IMR-90 (cell line): ENCODE data around the gene ICAM1. TPM values are rescaled to one million over a fixed set of nuclear protein-coding genes. Genes with fewer than 3 reads are reported as not detected.

Experiments used
- ATAC-seq: fragments of 200-7000 bp; cut with Tn5 transposase; 2 replicates; pipeline ENCODE4 v1.9.1; 2020; ENCODE audit warnings: low read depth, mild to moderate bottlenecking, moderate library complexity
- BruUV-seq: library from RNA; stranded (reverse); fragments of 400-500 nt; replicated peaks from 2 replicates; lab custom pipeline; 2021; lab: Mats Ljungman, UMichigan
- CTCF ChIA-PET: fragments of 300-600 bp; formaldehyde crosslinking; extraction: SDS; loops from one replicate; lab custom pipeline; 2021; ENCODE audit warnings: antibody characterized with exemption; lab: Yijun Ruan, JAX
- POLR2A ChIA-PET: fragments of 300-600 bp; sonication (Branson Sonifier 250); formaldehyde crosslinking; loops from one replicate; lab custom pipeline; 2022; ENCODE audit warnings: antibody characterized with exemption; ENCODE audit not compliant: unreplicated experiment; lab: Charles Lee
- DNase-seq: peaks from one replicate; pipeline ENCODE4 v3.0.0; 2013
- H2AFZ ChIP-seq: replicated peaks from 2 replicates; pipeline ENCODE3; 2013; ENCODE audit warnings: low read length, mild to moderate bottlenecking; ENCODE audit not compliant: poor library complexity
- H2AK5ac ChIP-seq: 2 replicates; pipeline ENCODE4 v1.6.1; 2013; ENCODE audit warnings: low read depth, low read length, inconsistent platforms
- H2AK9ac ChIP-seq: replicated peaks from 2 replicates; pipeline ENCODE3; 2013; ENCODE audit warnings: mild to moderate bottlenecking, low read depth, low read length, moderate library complexity; ENCODE audit not compliant: poor library complexity
- H2BK120ac ChIP-seq: 2 replicates; pipeline ENCODE4 v1.6.1; 2013; ENCODE audit warnings: low read depth, low read length, inconsistent platforms
- H2BK15ac ChIP-seq: 3 replicates; pipeline ENCODE4 v1.6.1; 2013; ENCODE audit warnings: low read depth, low read length, inconsistent platforms
- H2BK20ac ChIP-seq: 2 replicates; pipeline ENCODE4 v1.6.1; 2013; ENCODE audit warnings: low read depth, mild to moderate bottlenecking, inconsistent platforms, low read length, moderate library complexity
- H2BK5ac ChIP-seq: 2 replicates; pipeline ENCODE4 v1.6.1; 2013; ENCODE audit warnings: mild to moderate bottlenecking, low read depth, low read length, inconsistent platforms; ENCODE audit not compliant: poor library complexity, severe bottlenecking
- H3K14ac ChIP-seq: replicated peaks from 2 replicates; pipeline ENCODE4 v1.6.1; 2013; ENCODE audit warnings: low read depth, low read length, inconsistent platforms
- H3K18ac ChIP-seq: 2 replicates; pipeline ENCODE4 v1.6.1; 2013; ENCODE audit warnings: low read depth, low read length, control low read depth
- H3K23ac ChIP-seq: 2 replicates; pipeline ENCODE4 v1.6.1; 2013; ENCODE audit warnings: low read depth, low read length, inconsistent platforms
- H3K27ac ChIP-seq: 2 replicates; pipeline ENCODE4 v1.5.1; 2013; ENCODE audit warnings: mild to moderate bottlenecking, control low read depth, low read length; ENCODE audit not compliant: insufficient read depth
- H3K27me3 ChIP-seq: 2 replicates; pipeline ENCODE4 v1.6.1; 2013; ENCODE audit warnings: low read length; ENCODE audit not compliant: control insufficient read depth, insufficient read depth
- H3K36me3 ChIP-seq: 2 replicates; pipeline ENCODE4 v1.6.1; 2013; ENCODE audit warnings: low read length, mixed read lengths; ENCODE audit not compliant: control insufficient read depth, insufficient read depth
- H3K4ac ChIP-seq: 2 replicates; pipeline ENCODE4 v1.6.1; 2013; ENCODE audit warnings: low read depth, low read length, inconsistent platforms
- H3K4me1 ChIP-seq: 2 replicates; pipeline ENCODE4 v1.6.1; 2013; ENCODE audit warnings: low read length, mixed read lengths; ENCODE audit not compliant: control insufficient read depth, insufficient read depth
- H3K4me2 ChIP-seq: 2 replicates; pipeline ENCODE4 v1.6.1; 2013; ENCODE audit warnings: low read depth, mild to moderate bottlenecking, control low read depth, low read length, moderate library complexity
- H3K4me3 ChIP-seq: 2 replicates; pipeline ENCODE4 v1.5.1; 2013; ENCODE audit warnings: low read depth, mild to moderate bottlenecking, control low read depth, low read length, moderate library complexity; ENCODE audit not compliant: insufficient read depth
- H3K56ac ChIP-seq: 2 replicates; pipeline ENCODE4 v1.6.1; 2013; ENCODE audit warnings: low read length, inconsistent platforms; ENCODE audit not compliant: insufficient read depth; ENCODE audit errors: extremely low read depth
- H3K79me1 ChIP-seq, 2 experiments: 2 replicates each; pipeline ENCODE4 v1.6.1; 2013; ENCODE audit warnings: low read length in 2 of 2, inconsistent platforms in 1 of 2, low read depth in 1 of 2
- H3K9ac ChIP-seq: 2 replicates; pipeline ENCODE4 v1.6.1; 2013; ENCODE audit warnings: low read depth, low read length, control low read depth
- H3K9me1 ChIP-seq: 2 replicates; pipeline ENCODE4 v1.6.1; 2013; ENCODE audit warnings: low read length, inconsistent platforms; ENCODE audit not compliant: insufficient read depth
- H3K9me3 ChIP-seq: 2 replicates; pipeline ENCODE4 v1.6.1; 2013; ENCODE audit warnings: low read length; ENCODE audit not compliant: control insufficient read depth, insufficient read depth
- H4K20me1 ChIP-seq: 2 replicates; pipeline ENCODE4 v1.6.1; 2013; ENCODE audit warnings: low read length, inconsistent platforms; ENCODE audit not compliant: insufficient read depth
- H4K5ac ChIP-seq: 2 replicates; pipeline ENCODE4 v1.6.1; 2013; ENCODE audit warnings: mild to moderate bottlenecking, low read depth, low read length, control low read depth
- H4K8ac ChIP-seq, 2 experiments: 2 replicates each; pipeline ENCODE4 v1.6.1; 2013; ENCODE audit warnings: low read depth in 2 of 2, low read length in 2 of 2, control low read depth in 1 of 2, inconsistent platforms in 1 of 2
- H4K91ac ChIP-seq: 2 replicates; pipeline ENCODE4 v1.6.1; 2013; ENCODE audit warnings: low read depth, low read length, inconsistent platforms; ENCODE audit not compliant: insufficient read depth
- BHLHE40 ChIP-seq: fragments of 150-350 bp; IDR thresholded peaks from 2 replicates; pipeline ENCODE4 v1.6.1; 2016; ENCODE audit warnings: mild to moderate bottlenecking, low read depth, low read length
- CEBPB ChIP-seq: IDR thresholded peaks from 2 replicates; pipeline ENCODE4 v1.6.1; 2012; ENCODE audit warnings: low read depth, low read length, improper control_type of control experiment
- CHD1 ChIP-seq: IDR thresholded peaks from 2 replicates; pipeline ENCODE4 v1.6.1; 2012; ENCODE audit warnings: low read depth, low read length, improper control_type of control experiment
- CTCF ChIP-seq: conservative IDR thresholded peaks from 2 replicates; pipeline ENCODE4 v1.5.1; 2012; ENCODE audit warnings: mild to moderate bottlenecking, low read depth, low read length, improper control_type of control experiment
- FOS ChIP-seq: fragments of 150-350 bp; IDR thresholded peaks from 2 replicates; pipeline ENCODE4 v1.6.1; 2016; ENCODE audit warnings: low read depth, low read length
- MAFK ChIP-seq: IDR thresholded peaks from 2 replicates; pipeline ENCODE4 v1.6.1; 2012; ENCODE audit warnings: low read depth, low read length, improper control_type of control experiment
- MAZ ChIP-seq: IDR thresholded peaks from 2 replicates; pipeline ENCODE4 v1.6.1; 2012; ENCODE audit warnings: low read depth, mild to moderate bottlenecking, low read length, improper control_type of control experiment, moderate library complexity, borderline replicate concordance
- MXI1 ChIP-seq: IDR thresholded peaks from 2 replicates; pipeline ENCODE4 v1.6.1; 2012; ENCODE audit warnings: low read depth, mild to moderate bottlenecking, low read length, moderate library complexity, borderline replicate concordance
- NFE2L2 ChIP-seq: fragments of 150-350 bp; IDR thresholded peaks from 2 replicates; pipeline ENCODE4 v1.6.1; 2016; ENCODE audit warnings: low read depth, mild to moderate bottlenecking, low read length
- POLR2A ChIP-seq: IDR thresholded peaks from 2 replicates; pipeline ENCODE4 v1.6.1; 2012; ENCODE audit warnings: mild to moderate bottlenecking, low read depth, low read length
- RAD21 ChIP-seq: IDR thresholded peaks from 2 replicates; pipeline ENCODE4 v1.6.1; 2012; ENCODE audit warnings: low read length, improper control_type of control experiment
- RCOR1 ChIP-seq: IDR thresholded peaks from 2 replicates; pipeline ENCODE4 v1.6.1; 2012; ENCODE audit warnings: mild to moderate bottlenecking, low read length, improper control_type of control experiment; ENCODE audit not compliant: insufficient replicate concordance
- RFX5 ChIP-seq: IDR thresholded peaks from 2 replicates; pipeline ENCODE4 v1.8.0; 2012; ENCODE audit warnings: low read depth, mild to moderate bottlenecking, low read length, moderate library complexity
- SMC3 ChIP-seq: fragments of 150-350 bp; IDR thresholded peaks from 2 replicates; pipeline ENCODE4 v1.6.1; 2016; ENCODE audit warnings: low read depth, mild to moderate bottlenecking, antibody characterized with exemption, low read length, moderate library complexity
- USF2 ChIP-seq: fragments of 150-350 bp; IDR thresholded peaks from 2 replicates; pipeline ENCODE4 v1.6.1; 2017; ENCODE audit warnings: mild to moderate bottlenecking, antibody characterized with exemption, low read length, low read depth
- WGBS, 2 experiments: methylation state at CpG; one replicate each; pipeline versions ENCODE4 v1.1.5 to v1.1.7; 2013; ENCODE audit warnings: missing lambda C conversion rate in 2 of 2; ENCODE audit not compliant: insufficient read length in 1 of 2; ENCODE audit errors: extremely low coverage in 2 of 2; 5-methylcytosine and 5-hydroxymethylcytosine counted together
- dilution Hi-C: fragments of 300-500 bp; cut with HindIII; formaldehyde crosslinking; loops from one replicate; pipeline ENCODE4 v1.14.3; 2018; ENCODE audit warnings: low sequenced_read_pairs; ENCODE audit not compliant: unreplicated experiment
- in situ Hi-C: fragments of 300-500 bp; cut with MboI; formaldehyde crosslinking; loops from 3 replicates; pipeline ENCODE4 v1.14.3; 2019; ENCODE audit warnings: low sequenced_read_pairs, inconsistent platforms, mixed read lengths
- intact Hi-C: fragments of 100-400 bp; cut with micrococcal nuclease; formaldehyde crosslinking; loops from 2 replicates; pipeline ENCODE4 v1.10.0; 2022
- polyA plus RNA-seq, 3 experiments: library from polyadenylated mRNA; depleted of rRNA; stranded (reverse); fragments of >200 nt; gene quantifications; 2 replicates each; pipeline ENCODE4 v1.2.3, GENCODE V29; 2012; ENCODE audit warnings: low replicate concordance in 1 of 3
- total RNA-seq: library from RNA; depleted of rRNA; stranded (reverse); fragments of >200 nt; gene quantifications from 2 replicates; pipeline ENCODE4 v1.2.3, GENCODE V29; 2012

Gene ICAM1
- total and polyA plus RNA-seq, 2 of the 4 experiments (the other 2 are of a cell fraction), result 10.6 to 19.1 TPM

- Histone ChIP-seq H4K20me1 (no peaks in the 10 kb centered on the region), H2BK120ac (peak overlapping the region; percentile 98), H3K79me1 (no peaks in the 10 kb centered on the region), H2BK20ac (peak overlapping the region; percentile 42), H3K18ac (peak overlapping the region; percentile 7; the same call in 1 of the 2 replicates), H3K27me3 (no peaks in the 10 kb centered on the region), H3K4me3 (no peak overlapping the region), H3K27ac (peak overlapping the region; percentile 66), H3K4me2 (0 out of 2 replicates have a peak overlapping the region, but pooled peaks have one; percentile 5), H2AK9ac (peak overlapping the region; percentile 95), H2BK5ac (peak overlapping the region; percentile 90), H3K36me3 (no peaks in the 10 kb centered on the region), H4K91ac (no peak overlapping the region; the same call in 1 of the 2 replicates), H2BK15ac (peak overlapping the region; percentile 86; the same call in 1 of the 3 replicates), H3K9me3 (no peaks in the 10 kb centered on the region), H3K56ac (no peak overlapping the region), H3K23ac (peak overlapping the region; percentile 6; the same call in 1 of the 2 replicates), H4K5ac (no peak overlapping the region), H2AK5ac (no peak overlapping the region), H4K8ac (peak overlapping the region; percentile 13 to 85; a peak in 2 of 4 replicates), H3K4ac (peak overlapping the region; percentile 93), H3K4me1 (peaks cover 12% of the 10 kb centered on the region), H3K14ac (0 out of 2 replicates have a peak overlapping the region, but pooled peaks have one; percentile 82), H3K9ac (no peak overlapping the region), H3K9me1 (peaks cover 5% of the 10 kb centered on the region), H2AFZ (peak overlapping the region; percentile 91)
- BruUV-seq, result no TSS peak
- ChIA-PET POLR2A (no interaction called here), CTCF (interaction anchor here (0.6 to 0.9 kb wide), 2 partner anchors 12 to 294 kb away, joined by 4 to 7 read pairs; no protein-coding TSS in a partner anchor)
- in situ Hi-C loops (no loop called here), intact Hi-C loops (loop anchor here (1.0 kb wide), 1 partner anchor 12 kb away; no protein-coding TSS in a partner anchor), dilution Hi-C loops (no loop called here)
- DNase-seq (peak; percentile 91), ATAC-seq (peak; percentile 89)
- WGBS, 2 experiments, result no CpG with 5 or more reads among the region's 12 CpGs
- 0 out of 2 replicates have a peak, but pooled peaks have one; percentile 9 for TF ChIP-seq RAD21
- TF ChIP-seq NFE2L2, result no peak
- TF ChIP-seq FOS, result no peak
- TF ChIP-seq CHD1, result no peak
- no peak for TF ChIP-seq POLR2A
- TF ChIP-seq MAFK, result no peak
- peak; percentile 72; the same call in 1 of the 2 replicates for TF ChIP-seq MAZ
- TF ChIP-seq RFX5, result no peak
- peak; percentile 80 for TF ChIP-seq BHLHE40
- TF ChIP-seq RCOR1, result no peak
- peak; percentile 83 for TF ChIP-seq MXI1
- no peak for TF ChIP-seq CEBPB
- 0 out of 2 replicates have a peak, but pooled peaks have one; percentile 23 for TF ChIP-seq USF2
- TF ChIP-seq SMC3, result no peak; the same call in 1 of the 2 replicates
- TF ChIP-seq CTCF, result no peak
Measured at GRCh38 chr19:10238172-10238783, 32.6 kb upstream of the ICAM1 start.
